Measurements from ENCODE around the gene ZNF780A.
"Not testable (repeated sequence)": the region's sequence is repeated elsewhere in the genome, so short reads cannot be mapped to it uniquely, and the experiment has no call there.

Gene ZNF780A

DNA sequence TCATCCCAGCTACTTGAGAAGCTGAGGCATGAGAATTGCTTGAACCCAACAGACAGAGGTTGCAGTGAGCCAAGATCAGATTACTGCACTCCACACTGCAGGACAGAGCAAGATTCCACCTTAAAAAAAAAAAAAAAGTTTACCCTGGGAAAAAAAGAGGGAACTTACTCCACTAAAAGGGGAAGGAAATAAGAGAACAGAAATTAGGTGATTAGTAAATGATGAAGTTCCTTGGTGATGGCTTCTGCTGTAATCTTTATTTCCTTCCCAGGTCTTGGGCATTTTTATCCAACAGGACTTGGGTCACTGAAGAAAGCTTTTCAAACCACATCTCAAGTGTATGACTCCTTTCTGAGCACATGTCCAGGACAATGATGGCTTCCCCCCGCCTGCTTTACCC lies 9.3 kb downstream of the ZNF780A start:
- no peak for DNase-seq

GRCh38 chr19:40080289-40080688 lies 10.5 kb downstream of the ZNF780A start:
- DNase-seq: no peak

GRCh38 chr19:40078377-40078776 lies 12.4 kb downstream of the ZNF780A start:
- DNase-seq: no peak

- DNase-seq: no peak
Measured at GRCh38 chr19:40070058-40070457, 20.7 kb downstream of the ZNF780A start.

DNA sequence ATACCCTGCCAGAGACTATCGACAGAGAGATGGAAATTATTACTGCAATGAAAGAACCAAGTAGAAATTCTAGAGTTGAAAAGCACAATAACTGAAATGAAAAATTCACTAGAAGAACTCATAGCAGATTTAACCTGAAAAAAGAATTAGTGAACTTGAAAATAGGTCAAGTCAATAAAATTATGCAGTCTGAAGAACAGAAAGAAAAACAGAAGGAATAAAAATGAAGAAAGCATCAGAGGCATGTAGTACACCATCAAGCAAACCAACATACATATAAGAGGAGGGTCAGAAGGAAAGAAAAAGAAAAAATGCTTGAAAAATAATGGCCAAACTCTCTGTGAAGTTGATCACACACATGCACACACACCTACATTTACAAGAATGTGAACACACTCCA lies 31.1 kb downstream of the ZNF780A start:
- DNase-seq: no peak

DNA sequence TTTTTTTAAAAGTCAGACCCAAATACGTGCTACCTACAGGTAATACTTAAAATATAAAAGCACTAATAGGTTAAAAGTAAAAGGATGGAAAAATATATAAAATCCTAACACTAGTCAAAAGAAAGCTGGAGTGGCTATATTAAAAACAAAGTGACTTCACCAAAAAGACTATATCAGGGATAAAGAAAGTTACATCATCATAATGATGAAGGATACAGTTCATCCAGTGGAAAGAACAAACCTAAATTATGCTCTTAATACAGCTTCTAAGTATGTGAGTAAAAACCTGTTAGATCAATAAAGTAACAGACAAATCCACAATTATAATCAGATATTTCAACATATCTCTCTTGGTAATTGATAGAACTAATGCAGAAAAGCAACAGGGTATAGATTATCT lies 33.6 kb downstream of the ZNF780A start:
- DNase-seq: no peak

- no peak for DNase-seq
Measured at GRCh38 chr19:40056505-40056904, 34.2 kb downstream of the ZNF780A start.

DNA sequence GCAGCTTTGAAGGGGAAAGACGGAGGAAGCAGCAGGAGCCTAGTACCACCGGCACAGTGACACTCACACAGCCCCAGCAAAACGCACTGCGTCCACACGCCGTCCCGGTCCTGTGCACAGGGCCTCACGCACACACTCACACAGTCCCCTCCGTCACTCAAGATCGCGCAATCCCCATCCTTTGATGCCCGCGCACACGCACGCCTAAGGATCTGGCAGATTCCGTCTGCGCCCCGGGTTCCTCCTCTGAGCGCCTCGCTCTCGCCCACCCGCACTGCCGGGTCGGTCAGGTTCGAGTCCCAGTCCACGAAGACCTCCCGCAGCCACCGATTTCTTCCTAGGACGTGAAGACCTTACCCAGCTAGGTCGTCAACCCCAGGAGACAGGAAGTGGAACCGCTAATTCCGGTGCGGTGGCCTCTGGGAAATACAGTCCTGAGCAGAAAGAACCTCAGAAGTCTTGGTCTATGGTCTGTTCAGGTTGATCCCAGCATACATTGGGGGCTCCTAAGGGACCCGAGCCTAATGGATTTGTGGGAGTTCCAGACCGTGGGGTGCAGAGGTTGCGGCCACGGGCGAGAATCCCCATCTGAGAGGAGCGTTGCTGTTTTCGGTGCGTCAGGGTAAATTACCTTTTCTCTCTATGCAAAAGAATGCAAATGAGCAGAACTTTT lies 34.8 kb downstream of the ZNF780A start, which contains the start of gene ZNF780B:
ZNF780B (minus strand) TSS at position 400 of the 673 bp plus-strand sequence. CDS start 5,899 bp downstream, outside the sequence.
- peak; percentile 65 for DNase-seq

DNA sequence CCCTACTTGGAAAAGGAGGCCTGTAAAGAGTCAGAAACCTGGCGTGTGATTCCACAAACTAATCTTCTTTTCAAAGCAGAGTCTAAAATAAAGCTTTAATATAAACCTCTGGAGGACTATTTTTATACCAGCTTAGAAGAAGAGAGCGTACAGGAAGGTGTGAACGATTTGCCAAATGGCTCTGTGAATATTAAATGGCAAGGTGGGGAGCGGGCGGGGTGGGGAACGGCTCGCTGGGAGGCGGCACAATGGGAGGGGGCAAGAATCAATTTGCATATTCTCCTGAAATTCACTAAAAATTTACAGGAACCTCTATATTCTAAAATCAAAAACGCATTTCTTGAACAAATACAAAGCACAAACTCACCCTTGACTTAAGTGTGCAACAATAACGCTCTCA lies 35.7 kb downstream of the ZNF780A start:
- DNase-seq: no peak

DNA sequence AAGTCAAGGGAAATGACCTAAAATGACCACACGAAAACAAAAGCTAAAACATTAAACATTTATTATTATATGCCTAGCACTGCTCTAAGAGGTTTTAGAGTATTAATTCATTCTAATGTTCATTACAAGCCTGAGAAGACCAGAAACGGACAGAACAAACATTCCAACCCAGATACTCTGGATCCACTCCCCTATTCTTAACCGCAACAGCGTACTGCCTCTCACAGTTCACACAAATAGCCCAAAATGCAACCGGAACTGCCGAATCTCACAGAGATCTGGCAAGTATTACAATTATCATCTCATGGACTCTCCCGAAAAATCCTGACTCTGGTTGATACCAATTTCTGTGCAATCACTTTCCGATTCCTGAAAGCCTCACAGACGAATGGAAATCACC lies 36.1 kb downstream of the ZNF780A start:
- no peak for DNase-seq

GRCh38 chr19:40053491-40053890 lies 37.3 kb downstream of the ZNF780A start:
- DNase-seq: no peak

GRCh38 chr19:40041718-40042117 lies 49.0 kb downstream of the ZNF780A start:
- DNase-seq: not testable (repeated sequence)

- DNase-seq: not testable (repeated sequence)
Measured at GRCh38 chr19:40038047-40038446, 52.7 kb downstream of the ZNF780A start.

- no peak for DNase-seq
Measured at GRCh38 chr19:40035996-40036395, 54.7 kb downstream of the ZNF780A start.

DNA sequence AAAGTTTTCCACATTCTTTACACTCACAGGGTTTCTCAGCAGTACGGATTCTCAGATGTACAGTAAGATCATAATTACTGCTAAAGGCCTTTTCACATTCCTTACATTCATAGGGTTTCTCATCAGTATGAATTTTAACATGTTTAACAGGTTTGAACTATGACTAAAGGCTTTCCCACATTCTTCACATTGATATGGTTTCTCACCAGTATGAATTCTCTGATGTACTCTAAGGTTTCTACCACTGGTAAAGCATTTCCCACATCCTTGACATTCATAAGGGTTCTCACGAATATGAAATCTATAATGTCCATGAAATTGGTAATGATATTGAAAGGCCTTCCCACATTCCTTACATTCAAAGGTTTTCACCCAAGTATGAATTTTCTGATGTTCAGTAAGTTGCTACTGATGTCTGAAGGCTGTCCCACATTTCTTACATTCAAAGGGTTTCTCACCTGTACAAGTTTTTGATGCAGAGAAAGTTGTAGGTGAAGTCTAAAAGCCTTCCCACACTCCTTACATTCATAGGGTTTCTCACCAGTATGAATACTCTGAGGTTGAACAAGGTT lies 56.7 kb downstream of the ZNF780A start:
- DNase-seq: no peak

- no peak for DNase-seq
Measured at GRCh38 chr19:40026597-40026970, 64.2 kb downstream of the ZNF780A start.

- DNase-seq: no peak
Measured at GRCh38 chr19:40025938-40026596, 64.7 kb downstream of the ZNF780A start.

- DNase-seq: no peak
Measured at GRCh38 chr19:40023969-40024368, 66.8 kb downstream of the ZNF780A start.

Data from activated gamma-delta T cell treated with Interleukin-2 at 50 U/mL for 16 hours (primary cell).